ENCODE results near the gene WDR53. TPM values are rescaled to one million over a fixed set of nuclear protein-coding genes. Genes with fewer than 3 reads are reported as not detected.
A peak's percentile ranks its signal among the peaks of the same experiment; 100 is the strongest.
"Not testable (repeated sequence)": the region's sequence is repeated elsewhere in the genome, so short reads cannot be mapped to it uniquely, and the experiment has no call there.

The WDR53 gene
- total RNA-seq, 2 donors from 2014 or later = 15.1 to 23.0 TPM

DNA sequence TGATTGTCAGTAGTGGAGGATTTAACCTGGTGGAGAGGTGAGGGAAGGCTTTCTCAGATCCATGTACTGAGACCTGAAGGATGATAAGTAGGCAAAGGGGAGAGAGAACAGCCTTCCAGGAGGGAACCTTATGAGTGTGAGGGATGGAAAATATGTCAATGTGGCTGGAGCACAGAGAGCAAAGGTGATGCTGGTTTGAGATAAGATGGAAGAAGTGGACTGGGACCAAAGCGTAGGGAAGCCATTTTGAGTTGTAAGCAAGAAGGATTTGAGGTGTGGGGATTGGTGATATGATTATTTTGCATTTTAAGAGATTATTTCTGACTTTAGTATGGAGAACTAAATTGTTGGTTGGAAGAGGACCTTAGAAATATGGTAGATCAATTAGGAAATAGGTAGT is 4.0 kb upstream of the WDR53 start:
- no peak for DNase-seq
- H3K36me3 ChIP-seq (ENCODE audit: control insufficient read depth, insufficient read depth, low read length) = peaks cover 1% of the 10 kb centered on the region
- Mint-ChIP-seq H3K36me3 (ENCODE audit: low read depth) (peaks cover under 1% of the 10 kb centered on the region), H3K27ac (no peak overlapping the region), H3K27me3 (ENCODE audit: insufficient read depth) (peaks cover 2% of the 10 kb centered on the region), H3K9me3 (no peaks in the 10 kb centered on the region), H3K4me1 (peaks cover 8% of the 10 kb centered on the region), H3K4me3 (no peak overlapping the region)
- H3K27ac ChIP-seq (ENCODE audit: low read depth, low read length) = no peak overlapping the region
- H3K9ac ChIP-seq (ENCODE audit: extremely low read depth, low read length, poor library complexity, severe bottlenecking) = no peak overlapping the region
- WGBS, 2 experiments (ENCODE audit: insufficient coverage in 1 of 2, insufficient read length in 1 of 2) = 29 to 38% methylated on average over 1 of the region's 1 CpG
- H3K4me1 ChIP-seq (ENCODE audit: control insufficient read depth, insufficient read depth, low read length) = no peaks in the 10 kb centered on the region
- no peak overlapping the region for H3K4me3 ChIP-seq (ENCODE audit: low read length)
- TF ChIP-seq, protein P1, sequence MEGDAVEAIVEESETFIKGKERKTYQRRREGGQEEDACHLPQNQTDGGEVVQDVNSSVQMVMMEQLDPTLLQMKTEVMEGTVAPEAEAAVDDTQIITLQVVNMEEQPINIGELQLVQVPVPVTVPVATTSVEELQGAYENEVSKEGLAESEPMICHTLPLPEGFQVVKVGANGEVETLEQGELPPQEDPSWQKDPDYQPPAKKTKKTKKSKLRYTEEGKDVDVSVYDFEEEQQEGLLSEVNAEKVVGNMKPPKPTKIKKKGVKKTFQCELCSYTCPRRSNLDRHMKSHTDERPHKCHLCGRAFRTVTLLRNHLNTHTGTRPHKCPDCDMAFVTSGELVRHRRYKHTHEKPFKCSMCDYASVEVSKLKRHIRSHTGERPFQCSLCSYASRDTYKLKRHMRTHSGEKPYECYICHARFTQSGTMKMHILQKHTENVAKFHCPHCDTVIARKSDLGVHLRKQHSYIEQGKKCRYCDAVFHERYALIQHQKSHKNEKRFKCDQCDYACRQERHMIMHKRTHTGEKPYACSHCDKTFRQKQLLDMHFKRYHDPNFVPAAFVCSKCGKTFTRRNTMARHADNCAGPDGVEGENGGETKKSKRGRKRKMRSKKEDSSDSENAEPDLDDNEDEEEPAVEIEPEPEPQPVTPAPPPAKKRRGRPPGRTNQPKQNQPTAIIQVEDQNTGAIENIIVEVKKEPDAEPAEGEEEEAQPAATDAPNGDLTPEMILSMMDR (conservative IDR thresholded peaks at IDR 0.05) = no peak
- H3K27me3 ChIP-seq (ENCODE audit: control insufficient read depth, insufficient read depth, low read length, poor library complexity, severe bottlenecking) = no peaks in the 10 kb centered on the region
- H3K9me3 ChIP-seq (ENCODE audit: control insufficient read depth, low read length) = no peaks in the 10 kb centered on the region

DNA sequence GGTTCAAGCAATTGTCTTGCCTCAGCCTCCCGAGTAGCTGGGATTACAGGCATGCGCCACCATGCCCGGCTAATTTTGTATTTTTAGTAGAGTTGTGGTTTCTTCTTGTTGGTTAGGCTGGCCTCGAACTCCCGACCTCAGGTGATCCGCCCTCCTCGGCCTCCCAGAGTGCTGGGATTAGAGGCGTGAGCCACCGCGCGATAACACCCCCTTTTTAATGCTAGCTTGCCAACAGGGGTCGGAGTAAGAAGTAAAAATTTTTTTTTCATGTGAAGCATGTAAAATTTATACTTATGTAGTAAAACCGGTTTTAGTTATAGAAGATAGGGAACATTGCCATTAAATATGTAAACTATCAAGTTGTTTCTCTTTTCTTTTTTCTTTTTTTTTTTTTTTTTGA is 2.0 kb upstream of the WDR53 start:
- not testable (repeated sequence) for H3K9ac ChIP-seq (ENCODE audit: extremely low read depth, low read length, poor library complexity, severe bottlenecking)
- 96 to 97% methylated on average over 11 to 13 of the region's 13 CpGs for WGBS, 2 experiments (ENCODE audit: insufficient coverage in 1 of 2, insufficient read length in 1 of 2)

DNA sequence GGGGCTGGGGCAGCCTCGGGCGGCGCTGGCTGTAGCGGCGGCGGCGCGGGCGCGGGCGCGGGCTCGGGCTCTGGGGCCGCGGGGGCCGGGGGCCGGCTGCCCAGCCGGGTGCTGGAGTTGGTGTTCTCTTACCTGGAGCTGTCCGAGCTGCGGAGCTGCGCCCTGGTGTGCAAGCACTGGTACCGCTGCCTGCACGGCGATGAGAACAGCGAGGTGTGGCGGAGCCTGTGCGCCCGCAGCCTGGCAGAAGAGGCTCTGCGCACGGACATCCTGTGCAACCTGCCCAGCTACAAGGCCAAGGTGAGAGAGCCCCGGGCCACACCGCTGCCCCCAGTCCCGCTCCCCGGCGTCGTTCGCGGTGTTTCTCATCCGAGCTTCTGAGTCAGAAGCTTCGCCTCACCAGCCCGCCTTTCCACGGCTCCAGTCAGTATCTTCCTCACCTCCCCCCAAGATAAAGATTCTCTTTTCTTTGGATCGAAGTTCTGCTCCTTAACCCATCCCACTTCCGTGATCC is 706 bp upstream of the WDR53 start:
- 0% methylated on average over 37 to 44 of the region's 44 CpGs for WGBS, 2 experiments (ENCODE audit: insufficient coverage in 1 of 2, insufficient read length in 1 of 2)
- peak; percentile 83 for DNase-seq
- H3K4me3 Mint-ChIP-seq = peak overlapping the region; percentile 92

More for the DNA sequence above, 2.0 kb upstream of the WDR53 start:
- DNase-seq; H3K36me3 Mint-ChIP-seq (ENCODE audit: low read depth); H3K27ac Mint-ChIP-seq; H3K27me3 ChIP-seq (ENCODE audit: control insufficient read depth, insufficient read depth, low read length, poor library complexity, severe bottlenecking); H3K9me3 Mint-ChIP-seq; H3K9me3 ChIP-seq (ENCODE audit: control insufficient read depth, low read length); H3K27ac ChIP-seq (ENCODE audit: low read depth, low read length); H3K36me3 ChIP-seq (ENCODE audit: control insufficient read depth, insufficient read depth, low read length); H3K27me3 Mint-ChIP-seq (ENCODE audit: insufficient read depth); H3K4me1 ChIP-seq (ENCODE audit: control insufficient read depth, insufficient read depth, low read length); H3K4me1 Mint-ChIP-seq: not testable (repeated sequence)
- H3K4me3 Mint-ChIP-seq = peak overlapping the region; percentile 92
- H3K4me3 ChIP-seq (ENCODE audit: low read length) = peak overlapping the region; percentile 90

More for the DNA sequence above, 706 bp upstream of the WDR53 start:
- Histone ChIP-seq H3K27me3 (ENCODE audit: control insufficient read depth, insufficient read depth, low read length, poor library complexity, severe bottlenecking) (no peaks in the 10 kb centered on the region), H3K9ac (ENCODE audit: extremely low read depth, low read length, poor library complexity, severe bottlenecking) (peak overlapping the region; percentile 58), H3K9me3 (ENCODE audit: control insufficient read depth, low read length) (no peaks in the 10 kb centered on the region), H3K4me3 (ENCODE audit: low read length) (peak overlapping the region; percentile 90), H3K4me1 (ENCODE audit: control insufficient read depth, insufficient read depth, low read length) (no peaks in the 10 kb centered on the region), H3K36me3 (ENCODE audit: control insufficient read depth, insufficient read depth, low read length) (no peaks in the 10 kb centered on the region), H3K27ac (ENCODE audit: low read depth, low read length) (peak overlapping the region; percentile 47)
- peaks cover 8% of the 10 kb centered on the region for H3K4me1 Mint-ChIP-seq
- H3K27ac Mint-ChIP-seq = peak overlapping the region; percentile 78
- H3K9me3 Mint-ChIP-seq = no peaks in the 10 kb centered on the region
- TF ChIP-seq, protein P1 (conservative IDR thresholded peaks at IDR 0.05) = no peak
- peaks cover 5% of the 10 kb centered on the region for H3K36me3 Mint-ChIP-seq (ENCODE audit: low read depth)
- H3K27me3 Mint-ChIP-seq (ENCODE audit: insufficient read depth) = no peaks in the 10 kb centered on the region

Measured in endodermal cell (in vitro differentiated cells).